ENCODE results near the gene RERE. TPM values are rescaled to one million over a fixed set of nuclear protein-coding genes. Genes with fewer than 3 reads are reported as not detected.

RERE gene
- total and polyA plus RNA-seq, 7 donors: 38.8 to 308 (median 99.7) TPM

DNA sequence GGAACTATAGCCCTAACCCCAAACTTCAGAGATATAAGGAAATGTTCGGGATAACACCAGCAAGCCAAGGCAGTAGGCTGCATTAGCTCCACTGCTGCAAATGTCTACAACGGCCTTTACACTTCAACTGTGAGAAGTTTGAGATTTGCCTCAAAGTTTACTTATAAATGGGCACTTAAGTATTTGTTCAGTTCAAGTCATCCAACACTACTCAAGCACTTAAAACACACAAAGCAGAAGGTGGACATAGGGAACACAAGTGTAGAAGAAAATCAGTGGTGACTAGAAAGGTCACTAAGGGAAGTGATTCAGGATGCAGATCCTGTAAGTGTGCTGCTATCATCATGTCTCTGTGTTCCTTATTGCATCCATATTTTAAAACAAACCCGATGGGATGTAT lies 278.9 kb downstream of the RERE start:
- Histone ChIP-seq H3K4me3 (no peak overlapping the region), H3K27me3 (ENCODE audit: insufficient read depth in 3 of 3, low read length in 2 of 3) (no peaks in the 10 kb centered on the region), H3K9me3 (no peaks in the 10 kb centered on the region), H3K36me3 (ENCODE audit: insufficient read depth in 1 of 2, low read depth in 1 of 2) (no peaks in the 10 kb centered on the region), H3K27ac (no peak overlapping the region), H3K4me1 (peaks cover 13% of the 10 kb centered on the region)
- TF ChIP-seq, protein P1, sequence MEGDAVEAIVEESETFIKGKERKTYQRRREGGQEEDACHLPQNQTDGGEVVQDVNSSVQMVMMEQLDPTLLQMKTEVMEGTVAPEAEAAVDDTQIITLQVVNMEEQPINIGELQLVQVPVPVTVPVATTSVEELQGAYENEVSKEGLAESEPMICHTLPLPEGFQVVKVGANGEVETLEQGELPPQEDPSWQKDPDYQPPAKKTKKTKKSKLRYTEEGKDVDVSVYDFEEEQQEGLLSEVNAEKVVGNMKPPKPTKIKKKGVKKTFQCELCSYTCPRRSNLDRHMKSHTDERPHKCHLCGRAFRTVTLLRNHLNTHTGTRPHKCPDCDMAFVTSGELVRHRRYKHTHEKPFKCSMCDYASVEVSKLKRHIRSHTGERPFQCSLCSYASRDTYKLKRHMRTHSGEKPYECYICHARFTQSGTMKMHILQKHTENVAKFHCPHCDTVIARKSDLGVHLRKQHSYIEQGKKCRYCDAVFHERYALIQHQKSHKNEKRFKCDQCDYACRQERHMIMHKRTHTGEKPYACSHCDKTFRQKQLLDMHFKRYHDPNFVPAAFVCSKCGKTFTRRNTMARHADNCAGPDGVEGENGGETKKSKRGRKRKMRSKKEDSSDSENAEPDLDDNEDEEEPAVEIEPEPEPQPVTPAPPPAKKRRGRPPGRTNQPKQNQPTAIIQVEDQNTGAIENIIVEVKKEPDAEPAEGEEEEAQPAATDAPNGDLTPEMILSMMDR (IDR thresholded peaks at IDR 0.05): no peak
- intact Hi-C loops (cut with DNase I): no loop called here
- no peak for DNase-seq
- no peak for ATAC-seq
- 77 to 82% (median 81%) methylated on average over 3 of the region's 3 CpGs for WGBS, 3 donors

DNA sequence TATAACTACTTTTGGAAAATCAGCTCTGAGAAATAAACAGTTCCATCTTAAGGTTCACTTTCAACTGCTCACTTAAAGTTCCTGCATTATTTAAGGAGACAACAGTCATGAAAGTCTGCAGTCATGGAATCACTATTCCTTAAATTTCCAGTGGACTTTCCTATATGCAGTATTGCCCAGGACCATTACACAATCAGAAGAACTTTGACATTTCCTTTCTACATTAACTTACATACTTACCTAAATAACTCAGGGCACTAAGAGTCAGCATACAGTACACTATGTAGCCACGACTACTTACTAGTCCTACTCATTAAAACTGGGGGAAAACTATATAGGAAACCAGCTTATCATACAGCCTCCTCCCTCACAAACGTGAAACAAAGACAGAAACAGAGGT lies 279.4 kb downstream of the RERE start:
- no peaks in the 10 kb centered on the region for H3K27me3 ChIP-seq (ENCODE audit: insufficient read depth in 3 of 3, low read length in 2 of 3)
- TF ChIP-seq, protein P1 (IDR thresholded peaks at IDR 0.05): no peak
- ATAC-seq (no peak), DNase-seq (no peak)
- H3K36me3 ChIP-seq (ENCODE audit: insufficient read depth in 1 of 2, low read depth in 1 of 2): no peaks in the 10 kb centered on the region
- H3K4me3 ChIP-seq: no peak overlapping the region
- H3K9me3 ChIP-seq: no peaks in the 10 kb centered on the region
- 71 to 80% (median 73%) methylated on average over 2 of the region's 2 CpGs for WGBS, 3 donors
- peaks cover 13% of the 10 kb centered on the region for H3K4me1 ChIP-seq
- intact Hi-C loops (cut with DNase I): no loop called here
- H3K27ac ChIP-seq: no peak overlapping the region

DNA sequence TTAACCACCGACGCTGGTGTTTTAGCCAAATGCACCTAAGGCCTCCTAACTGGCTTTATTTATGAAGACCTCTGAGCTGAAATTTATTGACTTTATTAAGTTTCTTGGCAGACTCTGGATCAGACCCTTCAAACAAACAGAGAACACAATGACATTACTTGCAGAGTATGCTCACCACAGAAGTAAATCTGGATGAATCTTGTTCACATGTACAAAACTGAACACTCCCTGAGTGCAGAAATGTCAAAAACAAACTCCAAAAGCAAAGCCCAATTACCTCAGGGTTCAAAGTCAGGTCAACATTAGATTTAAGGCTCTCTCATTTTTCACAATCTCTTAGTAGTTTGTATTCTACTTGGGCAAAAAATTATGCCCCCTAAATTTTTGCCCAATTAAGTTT lies 280.9 kb downstream of the RERE start:
- TF ChIP-seq, protein P1 (IDR thresholded peaks at IDR 0.05): no peak
- H3K27ac ChIP-seq: no peak overlapping the region
- WGBS, 3 donors: 79 to 84% (median 81%) methylated on average over 2 of the region's 2 CpGs
- H3K9me3 ChIP-seq: no peaks in the 10 kb centered on the region
- DNase-seq (no peak), ATAC-seq (no peak)
- no peak overlapping the region for H3K4me3 ChIP-seq
- H3K4me1 ChIP-seq: peaks cover 9% of the 10 kb centered on the region
- no peaks in the 10 kb centered on the region for H3K36me3 ChIP-seq (ENCODE audit: insufficient read depth in 1 of 2, low read depth in 1 of 2)
- intact Hi-C loops (cut with DNase I): no loop called here
- no peaks in the 10 kb centered on the region for H3K27me3 ChIP-seq (ENCODE audit: insufficient read depth in 3 of 3, low read length in 2 of 3)

DNA sequence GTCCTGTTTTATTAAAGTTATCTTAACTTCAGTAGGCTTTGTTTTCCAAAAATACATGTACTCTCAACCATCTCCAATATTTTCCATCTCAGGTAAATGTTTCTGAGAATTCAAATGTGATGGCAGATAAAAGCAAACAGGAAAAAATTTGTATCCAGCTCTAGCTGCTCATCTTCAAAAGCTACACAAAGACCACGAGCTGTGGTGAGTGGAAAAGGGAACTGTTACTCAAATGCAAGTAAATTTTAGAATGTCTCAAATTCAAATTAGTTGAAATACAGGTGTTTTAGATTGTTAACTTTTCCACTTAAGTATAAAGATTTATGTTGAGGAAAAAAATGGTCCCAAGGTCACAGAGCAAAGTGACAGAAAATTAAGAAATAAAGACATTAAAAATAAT lies 283.5 kb downstream of the RERE start:
- WGBS, 3 donors: 83 to 96% (median 88%) methylated on average over 1 of the region's 1 CpG
- ATAC-seq: no peak

DNA sequence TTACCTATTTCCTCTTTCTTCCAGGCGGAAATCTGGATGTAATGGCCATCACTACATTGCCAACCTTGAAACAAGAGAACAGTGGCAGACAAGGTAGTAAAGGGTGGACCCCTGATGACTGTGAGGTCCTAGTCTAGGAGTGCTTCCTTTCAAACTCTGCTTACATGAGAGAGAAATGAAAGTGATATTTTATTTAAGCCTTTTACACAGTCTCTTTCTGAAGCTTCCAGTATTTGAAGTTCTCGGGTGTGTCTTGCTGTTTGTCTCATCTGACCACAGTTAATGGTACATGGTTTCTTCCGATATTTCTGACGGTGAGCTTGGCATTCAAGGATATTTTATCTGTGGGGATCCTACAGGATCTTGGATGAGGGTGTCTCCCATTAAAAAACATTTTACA lies 284.3 kb downstream of the RERE start:
- Histone ChIP-seq H3K27me3 (ENCODE audit: insufficient read depth in 3 of 3, low read length in 2 of 3) (no peaks in the 10 kb centered on the region), H3K27ac (no peak overlapping the region), H3K4me1 (peaks cover under 1% of the 10 kb centered on the region), H3K9me3 (no peaks in the 10 kb centered on the region), H3K36me3 (ENCODE audit: insufficient read depth in 1 of 2, low read depth in 1 of 2) (no peaks in the 10 kb centered on the region), H3K4me3 (no peak overlapping the region)
- intact Hi-C loops (cut with DNase I): no loop called here
- DNase-seq: no peak
- WGBS, 3 donors: 86 to 90% (median 86%) methylated on average over 4 of the region's 4 CpGs
- no peak for ATAC-seq
- TF ChIP-seq, protein P1 (IDR thresholded peaks at IDR 0.05): no peak

More for the DNA sequence above, 283.5 kb downstream of the RERE start:
- H3K9me3 ChIP-seq: no peaks in the 10 kb centered on the region
- no peaks in the 10 kb centered on the region for H3K4me1 ChIP-seq
- TF ChIP-seq, protein P1 (IDR thresholded peaks at IDR 0.05): no peak
- no peak for DNase-seq
- H3K27me3 ChIP-seq (ENCODE audit: insufficient read depth in 3 of 3, low read length in 2 of 3): no peaks in the 10 kb centered on the region
- no peak overlapping the region for H3K27ac ChIP-seq
- intact Hi-C loops (cut with DNase I): no loop called here
- no peaks in the 10 kb centered on the region for H3K36me3 ChIP-seq (ENCODE audit: insufficient read depth in 1 of 2, low read depth in 1 of 2)
- H3K4me3 ChIP-seq: no peak overlapping the region
